Astrocyte (in vitro differentiated cells and primary cell): ENCODE measurements around the gene NUP214. TPM values are rescaled to one million over a fixed set of nuclear protein-coding genes. Genes with fewer than 3 reads are reported as not detected.

Source experiments
- DNase-seq: peaks from one replicate; pipeline ENCODE4 v3.0.0-alpha.2; 2010; ENCODE audit warnings: low read depth
- FAIRE-seq: peaks from 2 replicates; lab custom pipeline; 2011; peaks lifted over from hg19 to GRCh38; lab: Jason Lieb, UNC
- H2AFZ ChIP-seq: 2 replicates; pipeline ENCODE4 v1.6.0; 2012; ENCODE audit warnings: low read depth, low read length, inconsistent platforms
- H3K27ac ChIP-seq: 2 replicates; pipeline ENCODE4 v1.5.1; 2011; ENCODE audit warnings: low read depth, low read length, inconsistent platforms
- H3K27me3 ChIP-seq: 2 replicates; pipeline ENCODE4 v1.6.0; 2011; ENCODE audit warnings: low read length, inconsistent platforms; ENCODE audit not compliant: insufficient read depth
- H3K36me3 ChIP-seq: 2 replicates; pipeline ENCODE4 v1.5.1; 2011; ENCODE audit warnings: low read length, inconsistent platforms; ENCODE audit not compliant: insufficient read depth
- H3K4me1 ChIP-seq: 2 replicates; pipeline ENCODE4 v1.5.1; 2011; ENCODE audit warnings: low read length, inconsistent platforms; ENCODE audit not compliant: insufficient read depth
- H3K4me2 ChIP-seq: 2 replicates; pipeline ENCODE4 v1.6.0; 2012; ENCODE audit warnings: low read length, inconsistent platforms
- H3K4me3 ChIP-seq: 2 replicates; pipeline ENCODE4 v1.5.1; 2011; ENCODE audit warnings: low read depth, mild to moderate bottlenecking, low read length, inconsistent platforms; ENCODE audit not compliant: insufficient read depth
- H3K79me2 ChIP-seq: 2 replicates; pipeline ENCODE4 v1.6.0; 2012; ENCODE audit warnings: mild to moderate bottlenecking, low read length, inconsistent platforms; ENCODE audit not compliant: insufficient read depth
- H3K9ac ChIP-seq: 2 replicates; pipeline ENCODE4 v1.6.0; 2012; ENCODE audit warnings: mild to moderate bottlenecking, low read length, inconsistent platforms
- H3K9me3 ChIP-seq: 2 replicates; pipeline ENCODE4 v1.5.1; 2012; ENCODE audit warnings: low read depth, mild to moderate bottlenecking, low read length, inconsistent platforms; ENCODE audit not compliant: insufficient read depth
- H4K20me1 ChIP-seq: 2 replicates; pipeline ENCODE4 v1.6.0; 2012; ENCODE audit warnings: low read length, inconsistent platforms; ENCODE audit not compliant: insufficient read depth
- H3K27ac Mint-ChIP-seq: one replicate; pipeline ENCODE4 v1.8.0; 2021; ENCODE audit warnings: mild to moderate bottlenecking, mixed read lengths; ENCODE audit not compliant: unreplicated experiment
- H3K27me3 Mint-ChIP-seq: one replicate; pipeline ENCODE4 v1.8.0; 2021; ENCODE audit warnings: low read depth, mixed read lengths; ENCODE audit not compliant: unreplicated experiment
- H3K36me3 Mint-ChIP-seq: one replicate; pipeline ENCODE4 v1.8.0; 2021; ENCODE audit warnings: low read depth, mixed read lengths; ENCODE audit not compliant: unreplicated experiment
- H3K4me1 Mint-ChIP-seq: one replicate; pipeline ENCODE4 v1.8.0; 2021; ENCODE audit warnings: low read depth, mixed read lengths; ENCODE audit not compliant: unreplicated experiment
- H3K4me3 Mint-ChIP-seq: one replicate; pipeline ENCODE4 v1.8.0; 2021; ENCODE audit warnings: mild to moderate bottlenecking, moderate library complexity, mixed read lengths; ENCODE audit not compliant: unreplicated experiment
- H3K9me3 Mint-ChIP-seq: one replicate; pipeline ENCODE4 v1.8.0; 2021; ENCODE audit warnings: mild to moderate bottlenecking, mixed read lengths; ENCODE audit not compliant: unreplicated experiment
- EZH2 ChIP-seq: IDR thresholded peaks from 2 replicates; pipeline ENCODE4 v1.6.1; 2012; ENCODE audit warnings: mild to moderate bottlenecking, low read length, inconsistent platforms; ENCODE audit not compliant: insufficient read depth
- total RNA-seq: library from RNA; stranded (reverse); gene quantifications from 2 replicates; pipeline ENCODE4 v1.2.1, GENCODE V29; 2021
- TF ChIP-seq, protein P1 (sequence below): IDR thresholded peaks from 2 replicates; pipeline ENCODE4 v1.5.1; 2011; ENCODE audit warnings: low read depth, mild to moderate bottlenecking, inconsistent platforms, low read length, moderate library complexity; ENCODE audit not compliant: insufficient read depth

Gene NUP214
- total RNA-seq, 1 donor from 2014 or later: 30.5 TPM

DNA sequence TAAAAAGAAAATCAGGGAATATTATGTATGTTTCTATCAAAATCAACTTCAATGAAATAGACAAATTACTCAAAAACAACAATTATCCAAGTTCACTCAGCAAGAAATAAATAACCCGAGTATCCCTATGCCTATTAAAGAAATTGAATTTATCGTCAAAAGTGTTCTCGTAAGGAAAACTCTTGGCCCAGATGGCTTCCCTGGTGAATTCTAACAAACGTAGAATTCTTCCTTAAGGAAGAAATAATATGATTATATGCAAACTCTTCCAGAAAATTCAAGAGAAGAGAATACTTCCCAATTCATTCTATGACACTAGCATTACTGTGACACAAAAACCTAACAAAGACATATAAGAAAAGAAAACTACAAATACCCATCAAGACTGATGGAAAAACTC lies 121.2 kb downstream of the NUP214 start:
- Mint-ChIP-seq H3K27ac (no peak overlapping the region), H3K36me3 (peaks cover 3% of the 10 kb centered on the region), H3K4me3 (no peak overlapping the region), H3K4me1 (no peaks in the 10 kb centered on the region), H3K9me3 (peaks cover 9% of the 10 kb centered on the region), H3K27me3 (peaks cover 7% of the 10 kb centered on the region)
- FAIRE-seq (no peak), DNase-seq (no peak)
- Histone ChIP-seq H3K27me3 (no peaks in the 10 kb centered on the region), H3K4me1 (no peaks in the 10 kb centered on the region), H3K4me3 (no peak overlapping the region), H3K4me2 (no peak overlapping the region), H3K36me3 (no peaks in the 10 kb centered on the region), H2AFZ (no peak overlapping the region), H3K9me3 (no peaks in the 10 kb centered on the region), H4K20me1 (no peaks in the 10 kb centered on the region), H3K9ac (no peak overlapping the region), H3K27ac (no peak overlapping the region), H3K79me2 (no peaks in the 10 kb centered on the region)
- TF ChIP-seq, protein P1, sequence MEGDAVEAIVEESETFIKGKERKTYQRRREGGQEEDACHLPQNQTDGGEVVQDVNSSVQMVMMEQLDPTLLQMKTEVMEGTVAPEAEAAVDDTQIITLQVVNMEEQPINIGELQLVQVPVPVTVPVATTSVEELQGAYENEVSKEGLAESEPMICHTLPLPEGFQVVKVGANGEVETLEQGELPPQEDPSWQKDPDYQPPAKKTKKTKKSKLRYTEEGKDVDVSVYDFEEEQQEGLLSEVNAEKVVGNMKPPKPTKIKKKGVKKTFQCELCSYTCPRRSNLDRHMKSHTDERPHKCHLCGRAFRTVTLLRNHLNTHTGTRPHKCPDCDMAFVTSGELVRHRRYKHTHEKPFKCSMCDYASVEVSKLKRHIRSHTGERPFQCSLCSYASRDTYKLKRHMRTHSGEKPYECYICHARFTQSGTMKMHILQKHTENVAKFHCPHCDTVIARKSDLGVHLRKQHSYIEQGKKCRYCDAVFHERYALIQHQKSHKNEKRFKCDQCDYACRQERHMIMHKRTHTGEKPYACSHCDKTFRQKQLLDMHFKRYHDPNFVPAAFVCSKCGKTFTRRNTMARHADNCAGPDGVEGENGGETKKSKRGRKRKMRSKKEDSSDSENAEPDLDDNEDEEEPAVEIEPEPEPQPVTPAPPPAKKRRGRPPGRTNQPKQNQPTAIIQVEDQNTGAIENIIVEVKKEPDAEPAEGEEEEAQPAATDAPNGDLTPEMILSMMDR: no peak
- TF ChIP-seq EZH2: no peak

DNA sequence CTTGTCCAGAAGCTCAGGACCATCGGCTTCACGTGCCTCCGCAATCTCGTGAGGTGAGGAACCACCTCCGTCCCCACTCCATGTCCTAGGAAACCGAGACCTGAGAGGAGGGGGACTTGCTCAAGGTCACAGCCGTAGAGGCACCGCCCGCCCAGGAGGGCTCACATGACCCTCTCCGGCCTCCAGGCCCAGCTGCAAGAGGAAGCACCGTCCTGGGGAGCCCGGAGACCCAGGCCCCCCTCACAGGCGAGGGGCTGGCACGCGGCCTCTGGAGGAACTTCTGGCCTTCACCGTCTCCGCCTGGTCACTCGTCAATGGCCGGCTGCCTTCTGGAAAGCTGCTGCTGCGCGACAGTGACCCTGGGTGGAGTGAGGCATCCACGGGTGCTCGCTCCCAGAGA lies 126.7 kb downstream of the NUP214 start:
- Histone ChIP-seq H3K27ac (no peak overlapping the region), H3K4me2 (no peak overlapping the region), H3K4me3 (no peak overlapping the region), H3K9me3 (no peaks in the 10 kb centered on the region), H3K9ac (no peak overlapping the region), H3K36me3 (no peaks in the 10 kb centered on the region), H2AFZ (no peak overlapping the region), H3K79me2 (no peaks in the 10 kb centered on the region), H3K4me1 (peaks cover 10% of the 10 kb centered on the region), H3K27me3 (no peaks in the 10 kb centered on the region), H4K20me1 (no peaks in the 10 kb centered on the region)
- Mint-ChIP-seq H3K4me3 (no peak overlapping the region), H3K36me3 (no peaks in the 10 kb centered on the region), H3K9me3 (no peaks in the 10 kb centered on the region), H3K27me3 (peaks cover 7% of the 10 kb centered on the region), H3K27ac (no peak overlapping the region), H3K4me1 (peaks cover 10% of the 10 kb centered on the region)
- no peak for FAIRE-seq
- DNase-seq: no peak
- no peak for TF ChIP-seq EZH2
- TF ChIP-seq, protein P1: no peak

DNA sequence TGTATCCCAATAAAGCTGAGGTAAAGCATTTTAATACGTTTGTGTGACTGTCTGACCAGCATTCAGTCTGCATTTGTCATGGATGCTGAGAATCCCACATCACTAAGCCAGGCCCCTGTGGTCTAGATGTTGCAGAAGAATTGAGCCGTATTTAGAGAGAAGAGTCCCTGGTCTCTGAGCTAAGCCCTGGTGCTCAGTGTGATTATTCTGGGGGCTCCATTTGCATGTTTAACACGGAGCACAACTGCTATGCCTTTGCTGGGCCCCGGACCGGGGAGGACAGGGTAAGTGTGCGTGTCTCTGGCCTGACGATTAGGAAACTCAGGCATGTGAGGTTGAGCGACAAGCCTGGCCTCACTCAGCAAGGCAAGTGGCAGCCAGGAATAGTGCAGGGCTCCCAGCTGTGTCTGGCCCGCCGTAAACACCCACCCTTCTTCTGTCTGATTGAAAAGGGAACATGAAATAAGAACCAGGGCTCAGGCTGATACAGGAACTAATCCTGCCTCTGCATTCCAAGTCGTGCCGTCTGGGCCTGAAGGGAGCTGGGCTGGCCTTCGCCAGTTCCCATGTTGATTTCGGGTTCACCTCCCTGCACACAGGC lies 128.6 kb downstream of the NUP214 start:
- Histone ChIP-seq H4K20me1 (no peaks in the 10 kb centered on the region), H3K79me2 (no peaks in the 10 kb centered on the region), H3K4me2 (no peak overlapping the region), H3K4me1 (peaks cover 10% of the 10 kb centered on the region), H3K9me3 (no peaks in the 10 kb centered on the region), H3K9ac (no peak overlapping the region), H3K27me3 (no peaks in the 10 kb centered on the region), H2AFZ (no peak overlapping the region), H3K36me3 (no peaks in the 10 kb centered on the region), H3K4me3 (no peak overlapping the region), H3K27ac (no peak overlapping the region)
- Mint-ChIP-seq H3K4me3 (no peak overlapping the region), H3K4me1 (peaks cover 10% of the 10 kb centered on the region), H3K36me3 (no peaks in the 10 kb centered on the region), H3K9me3 (no peaks in the 10 kb centered on the region), H3K27ac (peak overlapping the region; percentile 78), H3K27me3 (peaks cover 3% of the 10 kb centered on the region)
- TF ChIP-seq, protein P1: no peak
- TF ChIP-seq EZH2: no peak
- DNase-seq (peak; percentile 61), FAIRE-seq (no peak)
